ENCODE data around the gene TCTN2.

- TF ChIP-seq ZNF347 (CRISPR knock-in tag; IDR thresholded peaks at IDR 0.05; ENCODE audit: low read depth) (no peak), ZNF165 (CRISPR knock-in tag; IDR thresholded peaks at IDR 0.05; ENCODE audit: borderline replicate concordance) (no peak), CTCF (IDR thresholded peaks at IDR 0.05 in 2 of 3, conservative IDR thresholded peaks at IDR 0.05 in 1 of 3; ENCODE audit: insufficient read depth in 2 of 3, low read depth in 1 of 3, low read length in 3 of 3) (no peak), KLF10 (CRISPR knock-in tag; IDR thresholded peaks at IDR 0.05) (no peak), ZSCAN29 (IDR thresholded peaks at IDR 0.05) (no peak), HOXB6 (CRISPR knock-in tag; IDR thresholded peaks at IDR 0.05; ENCODE audit: borderline replicate concordance) (no peak), TAF15 (IDR thresholded peaks at IDR 0.05; ENCODE audit: low read depth, low read length) (no peak), FOXK1 (CRISPR knock-in tag; IDR thresholded peaks at IDR 0.05; ENCODE audit: borderline replicate concordance) (no peak), POLR2A (conservative IDR thresholded peaks at IDR 0.05) (no peak), JUND (IDR thresholded peaks at IDR 0.05; ENCODE audit: borderline replicate concordance, low read depth, low read length) (no peak), JUND (tag; IDR thresholded peaks at IDR 0.05; ENCODE audit: borderline replicate concordance, low read depth, low read length) (no peak)
- TF ChIP-seq, protein P1, sequence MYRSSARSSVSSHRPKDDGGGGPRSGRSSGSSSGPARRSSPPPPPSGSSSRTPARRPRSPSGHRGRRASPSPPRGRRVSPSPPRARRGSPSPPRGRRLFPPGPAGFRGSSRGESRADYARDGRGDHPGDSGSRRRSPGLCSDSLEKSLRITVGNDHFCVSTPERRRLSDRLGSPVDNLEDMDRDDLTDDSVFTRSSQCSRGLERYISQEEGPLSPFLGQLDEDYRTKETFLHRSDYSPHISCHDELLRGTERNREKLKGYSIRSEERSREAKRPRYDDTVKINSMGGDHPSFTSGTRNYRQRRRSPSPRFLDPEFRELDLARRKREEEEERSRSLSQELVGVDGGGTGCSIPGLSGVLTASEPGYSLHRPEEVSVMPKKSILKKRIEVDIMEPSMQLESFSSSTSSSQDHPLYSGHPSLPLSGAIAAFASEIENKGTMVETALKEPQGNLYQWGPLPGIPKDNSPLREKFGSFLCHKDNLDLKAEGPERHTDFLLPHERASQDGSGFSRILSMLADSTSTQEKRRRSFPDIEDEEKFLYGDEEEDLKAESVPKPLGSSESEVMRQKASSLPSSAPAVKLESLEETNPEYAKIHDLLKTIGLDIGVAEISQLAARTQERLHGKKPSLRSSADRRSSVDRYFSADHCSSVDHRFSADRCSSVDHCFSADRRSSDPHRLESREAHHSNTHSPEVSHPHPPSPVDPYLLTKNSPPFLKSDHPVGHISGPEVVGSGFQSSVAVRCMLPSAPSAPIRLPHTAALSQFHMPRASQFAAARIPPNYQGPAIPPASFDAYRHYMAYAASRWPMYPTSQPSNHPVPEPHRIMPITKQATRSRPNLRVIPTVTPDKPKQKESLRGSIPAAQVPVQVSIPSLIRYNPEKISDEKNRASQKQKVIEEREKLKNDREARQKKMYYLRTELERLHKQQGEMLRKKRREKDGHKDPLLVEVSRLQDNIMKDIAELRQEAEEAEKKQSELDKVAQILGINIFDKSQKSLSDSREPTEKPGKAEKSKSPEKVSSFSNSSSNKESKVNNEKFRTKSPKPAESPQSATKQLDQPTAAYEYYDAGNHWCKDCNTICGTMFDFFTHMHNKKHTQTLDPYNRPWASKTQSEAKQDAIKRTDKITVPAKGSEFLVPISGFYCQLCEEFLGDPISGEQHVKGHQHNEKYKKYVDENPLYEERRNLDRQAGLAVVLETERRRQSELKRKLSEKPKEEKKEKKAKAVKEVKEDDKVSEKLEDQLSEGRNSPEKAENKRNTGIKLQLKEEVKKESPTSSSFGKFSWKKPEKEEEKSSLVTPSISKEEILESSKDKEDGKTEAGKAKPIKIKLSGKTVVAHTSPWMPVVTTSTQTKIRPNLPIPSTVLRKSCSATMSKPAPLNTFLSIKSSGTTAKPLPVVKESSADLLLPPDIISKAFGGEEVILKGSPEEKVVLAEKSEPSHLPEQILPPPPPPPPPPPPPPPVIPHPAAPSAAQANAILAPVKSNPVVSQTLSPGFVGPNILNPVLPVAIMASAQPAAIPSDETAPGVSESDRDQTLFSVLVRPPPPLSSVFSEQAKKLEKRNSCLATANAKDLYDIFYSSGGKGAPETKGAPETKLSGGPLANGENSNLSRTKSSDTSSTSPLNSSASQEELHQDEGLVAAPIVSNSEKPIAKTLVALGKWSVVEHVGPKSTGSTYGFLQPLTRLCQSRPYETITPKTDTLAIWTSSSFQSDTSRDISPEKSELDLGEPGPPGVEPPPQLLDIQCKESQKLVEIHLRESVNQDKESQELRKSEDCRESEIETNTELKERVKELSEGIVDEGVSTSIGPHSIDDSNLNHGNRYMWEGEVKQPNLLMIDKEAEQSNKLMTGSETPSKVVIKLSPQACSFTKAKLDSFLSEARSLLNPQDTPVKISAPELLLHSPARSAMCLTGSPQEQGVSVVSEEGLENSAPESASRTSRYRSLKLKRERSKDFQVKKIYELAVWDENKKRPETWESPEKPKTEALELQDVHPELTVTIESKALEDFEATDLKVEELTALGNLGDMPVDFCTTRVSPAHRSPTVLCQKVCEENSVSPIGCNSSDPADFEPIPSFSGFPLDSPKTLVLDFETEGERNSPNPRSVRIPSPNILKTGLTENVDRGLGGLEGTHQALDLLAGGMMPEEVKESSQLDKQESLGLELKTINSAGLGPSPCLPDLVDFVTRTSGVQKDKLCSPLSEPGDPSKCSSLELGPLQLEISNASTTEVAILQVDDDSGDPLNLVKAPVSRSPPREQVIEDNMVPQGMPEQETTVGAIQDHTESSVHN (IDR thresholded peaks at IDR 0.05; ENCODE audit: borderline replicate concordance in 1 of 2, low read depth in 1 of 2): no peak
- TF ChIP-seq, protein P2, sequence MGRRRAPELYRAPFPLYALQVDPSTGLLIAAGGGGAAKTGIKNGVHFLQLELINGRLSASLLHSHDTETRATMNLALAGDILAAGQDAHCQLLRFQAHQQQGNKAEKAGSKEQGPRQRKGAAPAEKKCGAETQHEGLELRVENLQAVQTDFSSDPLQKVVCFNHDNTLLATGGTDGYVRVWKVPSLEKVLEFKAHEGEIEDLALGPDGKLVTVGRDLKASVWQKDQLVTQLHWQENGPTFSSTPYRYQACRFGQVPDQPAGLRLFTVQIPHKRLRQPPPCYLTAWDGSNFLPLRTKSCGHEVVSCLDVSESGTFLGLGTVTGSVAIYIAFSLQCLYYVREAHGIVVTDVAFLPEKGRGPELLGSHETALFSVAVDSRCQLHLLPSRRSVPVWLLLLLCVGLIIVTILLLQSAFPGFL (CRISPR knock-in tag; IDR thresholded peaks at IDR 0.05): no peak
- TF ChIP-seq, protein P3, sequence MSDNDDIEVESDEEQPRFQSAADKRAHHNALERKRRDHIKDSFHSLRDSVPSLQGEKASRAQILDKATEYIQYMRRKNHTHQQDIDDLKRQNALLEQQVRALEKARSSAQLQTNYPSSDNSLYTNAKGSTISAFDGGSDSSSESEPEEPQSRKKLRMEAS (CRISPR knock-in tag; IDR thresholded peaks at IDR 0.05): no peak
These were observed 78.4 kb downstream of the TCTN2 start for GRCh38 chr12:123749355-123749754.

All from K562 (cell line).